ENCODE measurements around the gene RHOD.

DNA sequence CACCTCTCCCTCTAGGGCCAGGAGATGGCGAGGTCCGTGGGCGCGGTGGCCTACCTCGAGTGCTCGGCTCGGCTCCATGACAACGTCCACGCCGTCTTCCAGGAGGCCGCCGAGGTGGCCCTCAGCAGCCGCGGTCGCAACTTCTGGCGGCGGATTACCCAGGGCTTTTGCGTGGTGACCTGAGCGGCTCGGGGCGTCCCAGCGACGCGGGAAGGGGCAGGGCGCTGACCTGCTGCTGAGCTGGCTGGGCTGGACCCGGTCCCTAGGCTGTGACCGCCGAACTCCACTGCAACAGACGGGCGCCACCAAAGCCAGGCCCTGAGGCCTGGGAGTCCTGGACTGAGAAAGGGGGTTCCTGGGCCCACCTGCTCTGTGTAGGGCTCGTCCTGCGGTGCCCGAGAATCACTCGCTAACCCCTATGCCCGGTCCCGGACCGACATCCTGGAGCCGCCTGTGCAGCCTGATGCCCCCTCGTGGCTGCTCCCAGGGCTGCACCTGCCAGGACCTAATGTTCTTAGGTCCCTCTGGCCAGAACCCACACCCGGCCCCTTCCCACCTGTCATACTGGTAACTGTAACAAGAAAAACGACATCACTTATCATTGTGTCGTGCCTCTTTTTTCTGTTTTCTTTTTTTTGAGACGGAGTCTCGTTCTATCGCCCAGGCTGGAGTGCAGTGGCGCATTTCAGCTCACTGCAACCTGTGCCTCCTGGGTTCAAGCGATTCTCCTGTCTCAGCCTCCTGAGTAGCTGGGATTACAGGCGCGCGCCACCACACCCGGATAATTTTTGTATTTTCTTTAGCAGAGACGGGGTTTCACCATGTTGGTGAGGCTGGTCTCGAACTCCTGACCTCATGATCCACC is 15.0 kb downstream of the RHOD start:
- TF ChIP-seq, protein P1, sequence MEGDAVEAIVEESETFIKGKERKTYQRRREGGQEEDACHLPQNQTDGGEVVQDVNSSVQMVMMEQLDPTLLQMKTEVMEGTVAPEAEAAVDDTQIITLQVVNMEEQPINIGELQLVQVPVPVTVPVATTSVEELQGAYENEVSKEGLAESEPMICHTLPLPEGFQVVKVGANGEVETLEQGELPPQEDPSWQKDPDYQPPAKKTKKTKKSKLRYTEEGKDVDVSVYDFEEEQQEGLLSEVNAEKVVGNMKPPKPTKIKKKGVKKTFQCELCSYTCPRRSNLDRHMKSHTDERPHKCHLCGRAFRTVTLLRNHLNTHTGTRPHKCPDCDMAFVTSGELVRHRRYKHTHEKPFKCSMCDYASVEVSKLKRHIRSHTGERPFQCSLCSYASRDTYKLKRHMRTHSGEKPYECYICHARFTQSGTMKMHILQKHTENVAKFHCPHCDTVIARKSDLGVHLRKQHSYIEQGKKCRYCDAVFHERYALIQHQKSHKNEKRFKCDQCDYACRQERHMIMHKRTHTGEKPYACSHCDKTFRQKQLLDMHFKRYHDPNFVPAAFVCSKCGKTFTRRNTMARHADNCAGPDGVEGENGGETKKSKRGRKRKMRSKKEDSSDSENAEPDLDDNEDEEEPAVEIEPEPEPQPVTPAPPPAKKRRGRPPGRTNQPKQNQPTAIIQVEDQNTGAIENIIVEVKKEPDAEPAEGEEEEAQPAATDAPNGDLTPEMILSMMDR (IDR thresholded peaks at IDR 0.05; ENCODE audit: insufficient read depth, low read depth, low read length): peak; percentile 72
- TF ChIP-seq EZH2 (IDR thresholded peaks at IDR 0.05; ENCODE audit: insufficient read depth, low read length): no peak

Measured in astrocyte (in vitro differentiated cells and primary cell).